ENCODE data around the gene RPTOR.

Gene RPTOR

GRCh38 chr17:80645706-80646325 lies 101.2 kb downstream of the RPTOR start:
- no peak for DNase-seq

GRCh38 chr17:80646328-80646727 lies 101.7 kb downstream of the RPTOR start:
- DNase-seq: no peak

GRCh38 chr17:80647746-80648145 lies 103.1 kb downstream of the RPTOR start:
- no peak for DNase-seq

GRCh38 chr17:80649200-80649644 lies 104.6 kb downstream of the RPTOR start:
- DNase-seq: no peak

- DNase-seq: peak; percentile 30 to 55 (median 36)
These were observed 105.2 kb downstream of the RPTOR start for GRCh38 chr17:80649672-80650330.

GRCh38 chr17:80650331-80650672 lies 105.7 kb downstream of the RPTOR start:
- no peak for DNase-seq

- no peak for DNase-seq
These were observed 106.3 kb downstream of the RPTOR start for GRCh38 chr17:80650751-80651518.

- no peak for DNase-seq
These were observed 108.2 kb downstream of the RPTOR start for GRCh38 chr17:80652756-80653330.

GRCh38 chr17:80653856-80654255 lies 109.2 kb downstream of the RPTOR start:
- DNase-seq: no peak

GRCh38 chr17:80655608-80656007 lies 111.0 kb downstream of the RPTOR start:
- no peak for DNase-seq

GRCh38 chr17:80656590-80656989 lies 112.0 kb downstream of the RPTOR start:
- DNase-seq: no peak

- no peak for DNase-seq
These were observed 112.9 kb downstream of the RPTOR start for GRCh38 chr17:80657561-80657960.

- DNase-seq: no peak
These were observed 114.2 kb downstream of the RPTOR start for GRCh38 chr17:80658821-80659220.

- DNase-seq: no peak
These were observed 115.0 kb downstream of the RPTOR start for GRCh38 chr17:80659651-80660050.

GRCh38 chr17:80660527-80661198 lies 116.0 kb downstream of the RPTOR start:
- DNase-seq: no peak

- no peak for DNase-seq
These were observed 117.9 kb downstream of the RPTOR start for GRCh38 chr17:80662557-80662956.

- no peak for DNase-seq
These were observed 119.2 kb downstream of the RPTOR start for GRCh38 chr17:80663781-80664206.

GRCh38 chr17:80664217-80664790 lies 119.7 kb downstream of the RPTOR start:
- DNase-seq: no peak

GRCh38 chr17:80665792-80666191 lies 121.2 kb downstream of the RPTOR start:
- DNase-seq: no peak

- no peak for DNase-seq
These were observed 122.2 kb downstream of the RPTOR start for GRCh38 chr17:80666867-80667266.

- no peak for DNase-seq
These were observed 123.0 kb downstream of the RPTOR start for GRCh38 chr17:80667462-80668277.
